Spleen (tissue), 7 donors: ENCODE data around the gene SBSN.

ENCODE experiments used
- CTCF ChIP-seq, 11 experiments: fragments of 200-600 bp in 7 of 11; fragments of 450-650 bp in 4 of 11; sonication (generic) in 4 of 11; IDR thresholded peaks in 8 of 11; conservative IDR thresholded peaks in 3 of 11; 1 replicate in 7 of 11; 2 replicates in 4 of 11; pipeline versions ENCODE4 v1.4.0 to v1.8.0; 2016 to 2021; ENCODE audit warnings: antibody characterized with exemption in 11 of 11, inconsistent platforms in 4 of 11, mild to moderate bottlenecking in 1 of 11
- POLR2AphosphoS5 ChIP-seq, 3 donors: sonication (generic); formaldehyde crosslinking; IDR thresholded peaks; one replicate each; pipeline ENCODE4 v1.5.1; 2017; ENCODE audit warnings: antibody characterized with exemption in 3 of 3
- donor health status: DM: no; HTN: no; CAD: no; lungs with moderate emphysema.
- donor health status: DM: no; HTN: no; CAD: no.
- donor health status: DM: no; HTN: no; CAD: no.

- no peak for TF ChIP-seq CTCF (IDR thresholded peaks at IDR 0.05 in 8 of 11, conservative IDR thresholded peaks at IDR 0.05 in 3 of 11)
- TF ChIP-seq POLR2AphosphoS5 (IDR thresholded peaks at IDR 0.05) = no peak
Measured at GRCh38 chr19:35508129-35508528, 20.0 kb downstream of the SBSN start.
